ENCODE results near the gene SLC7A11.

SLC7A11 gene

GRCh38 chr4:138242076-138242833 is at the start of gene SLC7A11:
Gene SLC7A11, minus strand, starts transcription at chr4:138242349. Its CDS starts 280 bp downstream, at chr4:138242069.
- DNase-seq, result peak; percentile 16 to 48

- no peak for DNase-seq
These were observed 49.3 kb upstream of the SLC7A11 start for GRCh38 chr4:138291431-138291830.

GRCh38 chr4:138290805-138291204 is 48.7 kb upstream of the SLC7A11 start:
- DNase-seq, result no peak

- no peak for DNase-seq
These were observed 37.1 kb upstream of the SLC7A11 start for GRCh38 chr4:138279286-138279685.

GRCh38 chr4:138277133-138277532 is 35.0 kb upstream of the SLC7A11 start:
- no peak for DNase-seq

DNA sequence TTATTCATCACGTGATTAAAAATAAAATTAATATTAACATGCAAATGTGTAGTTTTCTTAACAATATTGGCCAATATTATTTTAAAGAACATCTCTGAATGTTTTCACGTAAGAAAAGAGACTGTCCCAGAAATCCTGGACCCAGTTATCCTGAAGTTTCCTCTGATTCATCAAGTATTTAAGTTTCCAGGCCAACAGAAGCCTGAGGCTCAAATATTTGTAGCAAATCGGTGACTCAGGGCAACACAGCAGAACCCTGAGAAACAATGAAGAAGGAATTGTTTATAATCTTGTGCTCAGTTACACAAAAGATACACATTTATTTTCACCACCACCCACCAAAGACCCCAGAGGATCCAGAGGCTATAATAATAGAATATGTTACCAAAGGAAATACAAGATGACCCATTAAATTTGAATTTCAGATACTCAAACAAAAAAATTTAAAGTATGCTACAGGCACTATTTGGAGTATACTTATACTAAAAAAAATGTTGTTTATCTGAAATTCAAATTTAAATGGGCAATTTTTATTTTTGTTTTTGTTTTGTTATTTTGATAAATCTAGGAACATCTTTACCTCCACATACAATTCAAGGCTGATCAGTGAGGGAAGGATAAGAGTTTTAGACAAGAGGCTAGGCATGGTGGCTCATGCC is 33.9 kb upstream of the SLC7A11 start:
- DNase-seq, result no peak

- DNase-seq, result no peak
These were observed 33.1 kb upstream of the SLC7A11 start for GRCh38 chr4:138275216-138275615.

- DNase-seq, result no peak
These were observed 27.0 kb upstream of the SLC7A11 start for GRCh38 chr4:138269175-138269574.

GRCh38 chr4:138267835-138268234 is 25.7 kb upstream of the SLC7A11 start:
- no peak for DNase-seq

DNA sequence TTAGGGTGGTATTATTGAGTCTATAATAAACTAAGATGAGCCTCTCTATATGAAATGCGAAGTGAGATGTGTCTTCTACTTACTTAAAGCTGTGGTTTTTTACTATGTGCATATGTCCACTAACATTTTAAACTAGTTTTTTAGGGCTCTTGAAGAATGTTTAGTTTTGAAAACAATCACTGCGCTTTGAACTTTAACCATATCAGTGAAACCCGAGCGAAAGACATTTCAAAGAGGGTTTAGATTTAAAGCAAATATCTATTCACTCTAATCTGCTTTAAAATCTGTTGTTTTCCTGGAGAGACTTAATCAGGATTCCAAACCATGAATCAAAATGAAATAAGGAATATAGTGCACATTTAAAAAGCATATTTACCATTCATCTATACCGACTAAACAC is 24.8 kb upstream of the SLC7A11 start:
- DNase-seq, result no peak

DNA sequence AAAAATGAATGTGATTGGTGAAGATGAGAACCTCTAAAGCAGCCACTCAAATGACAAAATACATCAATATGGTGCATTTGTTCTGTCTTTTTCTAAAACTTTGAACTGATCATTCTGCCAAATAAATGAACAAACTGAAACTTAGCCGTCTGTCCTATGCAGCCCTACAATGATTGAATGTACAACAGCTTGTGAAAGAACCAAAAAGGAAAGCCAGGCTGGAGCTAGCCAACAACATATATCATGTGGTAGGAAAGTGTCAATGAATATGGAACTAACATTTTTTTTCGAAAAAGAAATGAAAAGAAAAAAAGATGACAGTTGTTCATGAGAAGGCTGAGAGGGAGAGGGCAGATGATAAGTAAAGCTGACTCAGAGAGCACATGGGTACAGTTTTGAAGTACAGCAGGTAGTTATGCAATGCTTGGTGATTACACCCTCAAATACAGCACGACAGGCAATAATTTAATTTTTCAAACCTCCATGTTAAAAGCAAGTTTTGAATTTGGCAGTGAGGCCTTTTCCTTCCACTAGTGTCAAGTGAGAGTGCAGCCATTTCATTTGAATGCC is 21.2 kb upstream of the SLC7A11 start:
- DNase-seq, result no peak

- no peak for DNase-seq
These were observed 20.3 kb upstream of the SLC7A11 start for GRCh38 chr4:138262469-138262868.

DNA sequence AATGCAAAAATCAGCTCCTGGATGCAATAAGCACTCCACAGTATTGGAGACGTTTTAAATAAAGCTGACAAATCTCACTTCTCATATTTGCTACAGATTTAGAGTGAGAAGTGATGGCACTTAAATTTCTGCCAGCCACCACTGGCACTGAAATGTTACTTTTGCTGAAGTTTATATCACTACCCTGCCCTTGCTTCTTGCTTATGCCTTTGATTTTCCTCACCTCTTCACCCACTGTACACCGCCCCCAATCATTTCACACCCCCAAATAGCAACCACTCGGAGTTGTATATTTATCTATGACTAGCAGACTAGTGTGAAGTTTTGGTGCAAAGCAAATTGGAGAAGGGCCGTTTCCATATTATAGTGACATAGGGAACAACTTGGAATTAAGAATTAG is 19.9 kb upstream of the SLC7A11 start:
- DNase-seq, result no peak

DNA sequence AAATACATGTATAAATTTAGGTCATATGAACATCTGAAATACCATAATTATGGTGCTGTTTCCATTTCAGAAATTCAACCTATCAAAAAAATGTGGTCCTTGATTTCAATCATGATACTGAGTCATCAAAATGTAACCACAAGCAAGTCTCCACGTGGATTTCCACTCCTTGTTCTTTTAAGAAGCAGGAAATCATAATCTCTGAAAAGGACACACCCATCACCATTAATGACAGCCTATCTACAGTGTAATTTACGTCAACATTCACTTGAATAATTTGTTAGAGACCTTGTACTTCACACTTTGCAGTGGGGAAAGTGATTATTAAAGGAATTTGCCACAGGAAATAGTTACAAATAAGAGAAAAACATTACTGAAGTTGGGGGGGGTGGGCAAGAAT is 17.7 kb upstream of the SLC7A11 start:
- no peak for DNase-seq

DNA sequence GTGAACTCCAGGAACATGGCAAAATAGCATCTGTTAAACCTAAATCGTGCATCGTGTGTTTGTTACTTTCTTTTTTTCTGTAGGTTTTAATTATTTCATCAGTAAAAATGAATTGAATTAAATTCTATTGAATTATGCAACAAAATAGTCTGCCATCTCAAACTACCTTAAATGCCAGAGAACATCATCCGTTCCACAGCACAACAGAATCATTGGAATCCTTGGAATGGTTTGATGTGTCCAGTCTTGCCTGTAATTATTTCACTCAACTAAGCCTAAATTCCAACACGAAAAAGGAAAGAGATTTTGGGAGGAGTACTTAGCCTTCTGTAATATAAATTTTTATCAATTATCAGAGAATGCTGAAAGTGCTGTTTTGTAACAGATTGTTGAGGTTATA is 17.1 kb upstream of the SLC7A11 start:
- no peak for DNase-seq

- DNase-seq, result no peak
These were observed 14.5 kb upstream of the SLC7A11 start for GRCh38 chr4:138256608-138257007.

GRCh38 chr4:138255917-138256597 is 13.9 kb upstream of the SLC7A11 start:
- DNase-seq, result no peak

DNA sequence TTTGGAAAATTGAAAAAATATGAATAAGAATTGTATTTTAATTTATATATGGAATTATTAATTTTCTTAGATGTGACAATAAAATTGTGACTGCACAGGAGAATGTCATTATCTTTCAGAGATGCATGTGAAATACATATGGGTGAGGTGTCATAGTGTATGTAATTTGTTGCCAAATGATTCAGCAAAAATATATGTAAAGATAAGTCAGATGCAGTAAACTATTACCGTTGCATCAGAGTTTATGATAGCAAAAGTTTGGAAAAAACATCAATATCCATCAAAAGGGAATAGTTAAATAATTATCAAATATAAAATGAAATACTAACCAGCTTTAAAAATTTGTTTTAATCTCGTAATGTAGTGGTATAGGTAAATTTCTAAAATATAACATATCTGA is 10.4 kb upstream of the SLC7A11 start:
- DNase-seq, result no peak

- no peak for DNase-seq
These were observed 9.8 kb upstream of the SLC7A11 start for GRCh38 chr4:138251938-138252337.

DNA sequence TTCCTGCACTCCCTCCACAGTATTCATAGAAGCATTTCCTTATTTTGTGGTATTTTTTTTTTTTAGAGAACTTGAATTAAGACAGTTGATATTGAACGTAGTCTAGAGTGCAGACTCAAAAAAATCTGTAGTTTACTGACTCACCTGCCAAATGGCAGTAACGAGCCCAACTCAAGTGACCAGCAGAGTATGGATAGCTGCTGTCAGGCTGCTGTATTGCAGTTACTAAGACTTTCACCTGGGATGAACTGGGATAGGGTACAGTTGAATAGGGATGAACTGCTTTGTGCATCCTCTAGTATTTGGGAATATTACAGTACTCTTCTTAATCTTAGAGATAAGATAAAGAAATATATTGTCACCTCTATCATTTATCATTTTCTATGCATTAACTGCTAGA is 7.0 kb upstream of the SLC7A11 start:
- DNase-seq, result no peak

GRCh38 chr4:138248058-138248457 is 5.9 kb upstream of the SLC7A11 start:
- DNase-seq, result no peak

- DNase-seq, result no peak
These were observed 5.5 kb upstream of the SLC7A11 start for GRCh38 chr4:138247643-138248042.

- DNase-seq, result no peak
These were observed 1.2 kb upstream of the SLC7A11 start for GRCh38 chr4:138243369-138243768.

DNA sequence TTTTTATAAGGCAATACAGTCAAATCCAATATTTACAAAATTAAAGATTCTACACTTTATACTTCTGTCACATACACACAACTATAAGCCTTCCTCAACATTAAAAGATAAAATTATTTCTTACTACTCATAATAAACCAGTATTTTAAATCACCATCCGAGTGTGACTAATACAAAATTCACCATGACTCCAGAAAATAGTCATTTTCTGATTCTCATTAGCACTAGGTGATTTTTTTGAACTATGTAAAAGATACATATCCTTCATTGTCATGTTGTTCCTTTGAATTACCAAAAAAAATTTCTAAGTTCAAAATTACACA is 646 bp upstream of the SLC7A11 start:
- DNase-seq, result no peak
